Choroid plexus epithelial cell (primary cell): ENCODE measurements around the gene ULBP3.

ENCODE experiments used
- DNase-seq: peaks from one replicate; pipeline ENCODE4 v3.0.0-alpha.2; 2010; ENCODE audit warnings: low read depth
- H3K4me3 ChIP-seq: 2 replicates; pipeline ENCODE4 v1.5.1; 2011; ENCODE audit warnings: low read depth, mild to moderate bottlenecking, control low read depth, low read length, moderate library complexity
- CTCF ChIP-seq: conservative IDR thresholded peaks from 2 replicates; pipeline ENCODE4 v1.5.1; 2011; ENCODE audit warnings: low read depth, mild to moderate bottlenecking, control low read depth, inconsistent platforms, low read length, moderate library complexity

The ULBP3 gene

GRCh38 chr6:150057501-150057951 lies 11.4 kb downstream of the ULBP3 start:
- no peak overlapping the region for H3K4me3 ChIP-seq
- TF ChIP-seq CTCF = no peak
- no peak for DNase-seq

- no peak overlapping the region for H3K4me3 ChIP-seq
- DNase-seq = no peak
- TF ChIP-seq CTCF = no peak
These were observed 12.0 kb downstream of the ULBP3 start for GRCh38 chr6:150056916-150057315.

GRCh38 chr6:150056156-150056555 lies 12.8 kb downstream of the ULBP3 start:
- DNase-seq = no peak
- no peak overlapping the region for H3K4me3 ChIP-seq
- TF ChIP-seq CTCF = no peak

- H3K4me3 ChIP-seq = no peak overlapping the region
- DNase-seq = no peak
- TF ChIP-seq CTCF = no peak
These were observed 13.8 kb downstream of the ULBP3 start for GRCh38 chr6:150055131-150055530.

- no peak overlapping the region for H3K4me3 ChIP-seq
- DNase-seq = no peak
- TF ChIP-seq CTCF = no peak
These were observed 15.5 kb downstream of the ULBP3 start for GRCh38 chr6:150053450-150053849.

- TF ChIP-seq CTCF = no peak
- no peak for DNase-seq
- no peak overlapping the region for H3K4me3 ChIP-seq
These were observed 18.1 kb downstream of the ULBP3 start for GRCh38 chr6:150050846-150051245.

GRCh38 chr6:150048099-150048498 lies 20.8 kb downstream of the ULBP3 start:
- H3K4me3 ChIP-seq = no peak overlapping the region
- DNase-seq = no peak
- TF ChIP-seq CTCF = no peak
